H1 (cell line): ENCODE data around the gene CTNS. TPM values are rescaled to one million over a fixed set of nuclear protein-coding genes. Genes with fewer than 3 reads are reported as not detected.

ENCODE experiments used
- ATF3 ChIP-seq: IDR thresholded peaks from 2 replicates; pipeline ENCODE4 v1.6.1; 2011; ENCODE audit warnings: low read depth, mild to moderate bottlenecking, low read length; ENCODE audit not compliant: insufficient read depth
- BRCA1 ChIP-seq: IDR thresholded peaks from 2 replicates; pipeline ENCODE4 v1.6.1; 2012; ENCODE audit warnings: low read depth, low read length, improper control_type of control experiment
- CHD7 ChIP-seq: fragments of 300-600 bp; sonication (generic); IDR thresholded peaks from 2 replicates; pipeline ENCODE4 v1.7.1; 2012; ENCODE audit warnings: low read length, moderate library complexity, mild to moderate bottlenecking, inconsistent platforms; ENCODE audit not compliant: insufficient replicate concordance
- FOSL1 ChIP-seq: IDR thresholded peaks from 2 replicates; pipeline ENCODE4 v1.6.1; 2011; ENCODE audit warnings: mild to moderate bottlenecking, low read depth, low read length, moderate library complexity; ENCODE audit not compliant: insufficient read depth
- JUN ChIP-seq: IDR thresholded peaks from 2 replicates; pipeline ENCODE4 v1.6.1; 2011; ENCODE audit warnings: low read depth, mild to moderate bottlenecking, improper control_type of control experiment, low read length
- SIRT6 ChIP-seq: IDR thresholded peaks from one replicate; pipeline ENCODE4 v1.7.1; 2012; ENCODE audit warnings: low read length, inconsistent platforms
- SUZ12 ChIP-seq: fragments of 200-600 bp; sonication (generic); IDR thresholded peaks from 2 replicates; pipeline ENCODE4 v1.6.1; 2012; ENCODE audit warnings: mild to moderate bottlenecking, inconsistent platforms, low read length, moderate library complexity, mixed read lengths
- polyA plus RNA-seq, 7 experiments: library from polyadenylated mRNA; depleted of rRNA in 3 of 7; stranded (reverse) in 5 of 7; unstranded in 2 of 7; fragments of >200 nt in 5 of 7; fragments of 200-250 nt in 2 of 7; gene quantifications; 1 replicate in 5 of 7; 2 replicates in 1 of 7; 4 replicates in 1 of 7; pipeline versions ENCODE4 v1.2.1 to v1.2.3, GENCODE V29; 2011 to 2013; ENCODE audit warnings: missing spikeins in 2 of 7, mixed read lengths in 2 of 7
- total RNA-seq: library from RNA; stranded (reverse); fragmentation: NEBNext Ultra II Directional; extraction: Animal tissue kit (Norgen Biotek cat#: 25700); gene quantifications from 2 replicates; pipeline ENCODE4 v1.2.1, GENCODE V29; 2021

CTNS gene
- total and polyA plus RNA-seq, 2 of the 8 experiments (the other 6 are each of a cell fraction or from before 2014, with no cell fraction given): 11.6 to 12.9 TPM

GRCh38 chr17:3603119-3603869, 33.3 kb upstream of the CTNS start (continued):
- no peak for TF ChIP-seq CHD7
- no peak for TF ChIP-seq SUZ12
- TF ChIP-seq SIRT6: no peak
- TF ChIP-seq FOSL1: no peak
- no peak for TF ChIP-seq JUN
- no peak for TF ChIP-seq ATF3
- TF ChIP-seq BRCA1: no peak
